ENCODE measurements around the gene JOSD1. TPM values are rescaled to one million over a fixed set of nuclear protein-coding genes. Genes with fewer than 3 reads are reported as not detected.

JOSD1 gene
- total and polyA plus RNA-seq, 9 of the 15 experiments (the other 6 are each of a cell fraction or from before 2014, with no cell fraction given), result 8.9 to 39.1 (median 30.4) TPM

DNA sequence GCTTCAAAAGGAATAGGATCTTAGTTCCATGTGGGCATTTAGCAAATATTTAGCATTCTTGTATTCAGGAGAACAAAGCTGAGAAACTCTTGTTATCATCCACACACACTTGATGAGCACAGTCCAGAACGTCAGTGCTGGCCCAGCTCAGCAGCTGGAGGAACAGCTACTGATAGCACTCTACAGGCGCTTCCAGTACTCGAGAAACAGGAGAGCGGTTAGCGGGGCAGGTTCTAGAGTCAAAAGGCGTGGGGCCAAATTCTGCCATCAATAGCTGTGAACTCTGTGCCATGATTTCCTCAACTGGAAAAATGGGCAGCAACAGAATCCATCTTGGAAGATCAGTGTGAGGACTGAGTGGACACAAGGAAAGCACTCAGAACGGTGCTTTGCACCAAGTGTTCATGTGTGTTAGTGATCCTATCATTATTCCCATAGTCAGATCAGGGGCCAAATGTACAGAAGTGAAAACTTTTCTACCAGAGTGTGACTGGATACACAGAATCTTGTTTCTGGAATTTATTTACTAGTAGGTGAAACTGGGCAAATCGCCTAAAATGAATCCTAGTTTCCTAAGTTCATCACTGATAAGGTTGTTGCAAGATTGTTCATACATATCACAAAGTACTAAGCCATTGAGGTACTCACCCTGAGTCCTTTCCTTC is 3.2 kb downstream of the JOSD1 start (continued):
- TF ChIP-seq FUS (optimal IDR thresholded peaks at IDR 0.05; ENCODE audit: low read depth, low read length) (no peak), HNRNPLL (IDR thresholded peaks at IDR 0.05; ENCODE audit: low read depth, low read length, poor library complexity, severe bottlenecking) (peak; percentile 21), CREM (IDR thresholded peaks at IDR 0.05; ENCODE audit: low read depth) (0 out of 2 replicates have a peak, but pooled peaks have one; percentile 41), TAL1 (IDR thresholded peaks at IDR 0.05) (peak; percentile 35; the same call in 1 of the 2 replicates), ETV5 (CRISPR knock-in tag; IDR thresholded peaks at IDR 0.05; ENCODE audit: low read depth) (no peak), ZNF398 (CRISPR knock-in tag; IDR thresholded peaks at IDR 0.05) (no peak), TCF3 (CRISPR knock-in tag; IDR thresholded peaks at IDR 0.05) (peak; percentile 57), SMARCA4 (IDR thresholded peaks at IDR 0.05) (peak; percentile 25; the same call in 1 of the 2 replicates), ZNF165 (CRISPR knock-in tag; IDR thresholded peaks at IDR 0.05; ENCODE audit: borderline replicate concordance) (no peak), ARNT (IDR thresholded peaks at IDR 0.05) (0 out of 4 replicates have a peak, but pooled peaks of 1 of the 2 experiments have one; percentile 51), WHSC1 (IDR thresholded peaks at IDR 0.05; ENCODE audit: low read length) (no peak), NFIC (IDR thresholded peaks at IDR 0.05) (no peak), FOXK2 (conservative IDR thresholded peaks at IDR 0.05 in 1 of 2, IDR thresholded peaks at IDR 0.05 in 1 of 2; ENCODE audit: low read depth in 2 of 2) (no peak), HIVEP1 (CRISPR knock-in tag; IDR thresholded peaks at IDR 0.05) (no peak), RBBP5 (IDR thresholded peaks at IDR 0.05; ENCODE audit: borderline replicate concordance, insufficient read depth, low read length, poor library complexity, severe bottlenecking) (peak; percentile 39), RBFOX2 (IDR thresholded peaks at IDR 0.05; ENCODE audit: low read depth, low read length) (no peak), BCL6 (CRISPR knock-in tag; IDR thresholded peaks at IDR 0.05) (no peak), BRF2 (IDR thresholded peaks at IDR 0.05; ENCODE audit: borderline replicate concordance, insufficient read depth, insufficient read length) (no peak), CBFA2T3 (IDR thresholded peaks at IDR 0.05) (peak; percentile 61), CREB3L1 (IDR thresholded peaks at IDR 0.05; ENCODE audit: borderline replicate concordance, low read depth) (peak; percentile 80; the same call in 1 of the 2 replicates), CXXC5 (CRISPR knock-in tag; IDR thresholded peaks at IDR 0.05) (peak; percentile 32; the same call in 1 of the 2 replicates), MCM5 (IDR thresholded peaks at IDR 0.05; ENCODE audit: low read depth) (no peak)
- TF ChIP-seq, protein P1, sequence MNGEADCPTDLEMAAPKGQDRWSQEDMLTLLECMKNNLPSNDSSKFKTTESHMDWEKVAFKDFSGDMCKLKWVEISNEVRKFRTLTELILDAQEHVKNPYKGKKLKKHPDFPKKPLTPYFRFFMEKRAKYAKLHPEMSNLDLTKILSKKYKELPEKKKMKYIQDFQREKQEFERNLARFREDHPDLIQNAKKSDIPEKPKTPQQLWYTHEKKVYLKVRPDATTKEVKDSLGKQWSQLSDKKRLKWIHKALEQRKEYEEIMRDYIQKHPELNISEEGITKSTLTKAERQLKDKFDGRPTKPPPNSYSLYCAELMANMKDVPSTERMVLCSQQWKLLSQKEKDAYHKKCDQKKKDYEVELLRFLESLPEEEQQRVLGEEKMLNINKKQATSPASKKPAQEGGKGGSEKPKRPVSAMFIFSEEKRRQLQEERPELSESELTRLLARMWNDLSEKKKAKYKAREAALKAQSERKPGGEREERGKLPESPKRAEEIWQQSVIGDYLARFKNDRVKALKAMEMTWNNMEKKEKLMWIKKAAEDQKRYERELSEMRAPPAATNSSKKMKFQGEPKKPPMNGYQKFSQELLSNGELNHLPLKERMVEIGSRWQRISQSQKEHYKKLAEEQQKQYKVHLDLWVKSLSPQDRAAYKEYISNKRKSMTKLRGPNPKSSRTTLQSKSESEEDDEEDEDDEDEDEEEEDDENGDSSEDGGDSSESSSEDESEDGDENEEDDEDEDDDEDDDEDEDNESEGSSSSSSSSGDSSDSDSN (IDR thresholded peaks at IDR 0.05; ENCODE audit: borderline replicate concordance in 1 of 2, low read depth in 2 of 2, low read length in 2 of 2), result 0 out of 4 replicates have a peak, but pooled peaks of 1 of the 2 experiments have one; percentile 46

Data from K562 (cell line).